ENCODE data around the gene CLRN1. TPM values are rescaled to one million over a fixed set of nuclear protein-coding genes. Genes with fewer than 3 reads are reported as not detected.

Gene CLRN1
- total RNA-seq, 1 donor from 2014 or later: not detected

GRCh38 chr3:150897592-150897991 is 74.9 kb downstream of the CLRN1 start:
- no peak overlapping the region for H3K4me3 ChIP-seq
- no peaks in the 10 kb centered on the region for H3K36me3 ChIP-seq
- no peak overlapping the region for H3K27ac ChIP-seq
- no peak for TF ChIP-seq CTCF (IDR thresholded peaks at IDR 0.05)
- no peaks in the 10 kb centered on the region for H3K4me1 ChIP-seq
- H3K27me3 ChIP-seq: no peaks in the 10 kb centered on the region
- no peak for DNase-seq (ENCODE audit: low spot score in 2 of 2)
- intact Hi-C loops (cut with DNase I): no loop called here
- H3K9me3 ChIP-seq: no peaks in the 10 kb centered on the region

GRCh38 chr3:150890831-150891230 is 81.7 kb downstream of the CLRN1 start:
- no peak overlapping the region for H3K27ac ChIP-seq
- TF ChIP-seq CTCF (IDR thresholded peaks at IDR 0.05): no peak
- intact Hi-C loops (cut with DNase I): no loop called here

GRCh38 chr3:150890295-150890694 is 82.2 kb downstream of the CLRN1 start:
- Histone ChIP-seq H3K27me3 (no peaks in the 10 kb centered on the region), H3K4me3 (no peak overlapping the region), H3K9me3 (no peaks in the 10 kb centered on the region), H3K27ac (no peak overlapping the region), H3K36me3 (no peaks in the 10 kb centered on the region), H3K4me1 (no peaks in the 10 kb centered on the region)
- no peak for DNase-seq (ENCODE audit: low spot score in 2 of 2)
- TF ChIP-seq CTCF (IDR thresholded peaks at IDR 0.05): no peak
- intact Hi-C loops (cut with DNase I): no loop called here

More at GRCh38 chr3:150890831-150891230, 81.7 kb downstream of the CLRN1 start:
- no peak for DNase-seq (ENCODE audit: low spot score in 2 of 2)
- H3K27me3 ChIP-seq: no peaks in the 10 kb centered on the region
- no peaks in the 10 kb centered on the region for H3K36me3 ChIP-seq
- no peak overlapping the region for H3K4me3 ChIP-seq
- H3K9me3 ChIP-seq: no peaks in the 10 kb centered on the region
- no peaks in the 10 kb centered on the region for H3K4me1 ChIP-seq

GRCh38 chr3:150889106-150889505 is 83.4 kb downstream of the CLRN1 start:
- H3K27ac ChIP-seq: no peak overlapping the region
- intact Hi-C loops (cut with DNase I): no loop called here
- H3K27me3 ChIP-seq: no peaks in the 10 kb centered on the region
- no peaks in the 10 kb centered on the region for H3K36me3 ChIP-seq
- DNase-seq (ENCODE audit: low spot score in 2 of 2): no peak
- no peak for TF ChIP-seq CTCF (IDR thresholded peaks at IDR 0.05)
- H3K4me3 ChIP-seq: no peak overlapping the region
- H3K9me3 ChIP-seq: no peaks in the 10 kb centered on the region
- no peaks in the 10 kb centered on the region for H3K4me1 ChIP-seq

GRCh38 chr3:150887031-150887430 is 85.5 kb downstream of the CLRN1 start:
- no peak for TF ChIP-seq CTCF (IDR thresholded peaks at IDR 0.05)
- no peaks in the 10 kb centered on the region for H3K9me3 ChIP-seq
- no peak overlapping the region for H3K4me3 ChIP-seq
- DNase-seq (ENCODE audit: low spot score in 2 of 2): no peak
- no peaks in the 10 kb centered on the region for H3K27me3 ChIP-seq
- H3K36me3 ChIP-seq: no peaks in the 10 kb centered on the region
- no peaks in the 10 kb centered on the region for H3K4me1 ChIP-seq
- no peak overlapping the region for H3K27ac ChIP-seq
- intact Hi-C loops (cut with DNase I): no loop called here

- intact Hi-C loops (cut with DNase I): no loop called here
- H3K27me3 ChIP-seq: no peaks in the 10 kb centered on the region
- no peak overlapping the region for H3K4me3 ChIP-seq
- no peaks in the 10 kb centered on the region for H3K9me3 ChIP-seq
- H3K36me3 ChIP-seq: no peaks in the 10 kb centered on the region
- no peak overlapping the region for H3K27ac ChIP-seq
- no peak for TF ChIP-seq CTCF (IDR thresholded peaks at IDR 0.05)
- H3K4me1 ChIP-seq: no peaks in the 10 kb centered on the region
- no peak for DNase-seq (ENCODE audit: low spot score in 2 of 2)
Measured at GRCh38 chr3:150885535-150885934, 87.0 kb downstream of the CLRN1 start.
